Effector memory CD4-positive, alpha-beta T cell (primary cell): Measurements from ENCODE around the gene USO1.
"Not testable (repeated sequence)": the region's sequence is repeated elsewhere in the genome, so short reads cannot be mapped to it uniquely, and the experiment has no call there.

Source experiments
- DNase-seq, 3 donors: peaks; one replicate each; pipeline ENCODE4 v3.0.0-alpha.2; 2020
- H3K27ac ChIP-seq: 2 replicates; pipeline ENCODE4 v1.7.0; 2013; ENCODE audit warnings: mild to moderate bottlenecking, low read length, moderate library complexity; ENCODE audit not compliant: insufficient read depth, poor library complexity, severe bottlenecking
- H3K27me3 ChIP-seq: replicated peaks from 2 replicates; pipeline ENCODE4 v1.7.0; 2013; ENCODE audit warnings: mild to moderate bottlenecking, low read length; ENCODE audit not compliant: insufficient read depth, control insufficient read depth, poor library complexity, severe bottlenecking
- H3K36me3 ChIP-seq: 2 replicates; pipeline ENCODE4 v1.7.0; 2013; ENCODE audit warnings: mild to moderate bottlenecking, low read length, moderate library complexity; ENCODE audit not compliant: control insufficient read depth, insufficient read depth
- H3K4me1 ChIP-seq: 2 replicates; pipeline ENCODE4 v1.7.0; 2013; ENCODE audit warnings: low read length, mild to moderate bottlenecking; ENCODE audit not compliant: control insufficient read depth, insufficient read depth, poor library complexity, severe bottlenecking
- H3K4me3 ChIP-seq: 2 replicates; pipeline ENCODE4 v1.7.0; 2013; ENCODE audit warnings: low read length, low read depth, mild to moderate bottlenecking; ENCODE audit not compliant: insufficient read depth, poor library complexity, severe bottlenecking
- H3K9me3 ChIP-seq: 2 replicates; pipeline ENCODE4 v1.7.0; 2013; ENCODE audit warnings: mild to moderate bottlenecking, low read length, moderate library complexity; ENCODE audit not compliant: control insufficient read depth
- total RNA-seq, 3 donors: gene quantifications; one replicate each; lab custom pipeline; 2026; lab: John Stamatoyannopoulos, UW

Gene USO1
- total RNA-seq = 71.3 to 78.8 (median 75.4) reads per million in 3 donors

- peaks cover 6% of the 10 kb centered on the region for H3K4me1 ChIP-seq
- DNase-seq = peak; percentile 99 to 100 (median 99)
- H3K27me3 ChIP-seq = no peaks in the 10 kb centered on the region
- no peaks in the 10 kb centered on the region for H3K9me3 ChIP-seq
- peak within 1 kb of the TSS; percentile 90 for H3K4me3 ChIP-seq
- H3K36me3 ChIP-seq = no peaks in the 10 kb centered on the region
- H3K27ac ChIP-seq = peak within 1 kb of the TSS; percentile 91
Observed at GRCh38 chr4:75724066-75724866, at the start of gene USO1. TSS of gene USO1 (plus strand) at chr4:75724577. CDS start at chr4:75724820, 243 bp downstream.

- peaks cover 20% of the 10 kb centered on the region for H3K4me1 ChIP-seq
- H3K4me3 ChIP-seq = no peak overlapping the region
- no peak for DNase-seq
- peaks cover 6% of the 10 kb centered on the region for H3K36me3 ChIP-seq
- H3K27ac ChIP-seq = no peak overlapping the region
- H3K9me3 ChIP-seq = no peaks in the 10 kb centered on the region
- no peaks in the 10 kb centered on the region for H3K27me3 ChIP-seq
Observed at GRCh38 chr4:75675004-75675531, 49.3 kb upstream of the USO1 start.

- Histone ChIP-seq H3K36me3 (no peaks in the 10 kb centered on the region), H3K4me3 (no peak overlapping the region), H3K27ac (no peak overlapping the region), H3K9me3 (no peaks in the 10 kb centered on the region), H3K4me1 (peaks cover 10% of the 10 kb centered on the region), H3K27me3 (no peaks in the 10 kb centered on the region)
- DNase-seq = no peak
Observed at GRCh38 chr4:75678473-75678872, 45.9 kb upstream of the USO1 start.

- no peaks in the 10 kb centered on the region for H3K36me3 ChIP-seq
- H3K9me3 ChIP-seq = no peaks in the 10 kb centered on the region
- peaks cover 10% of the 10 kb centered on the region for H3K4me1 ChIP-seq
- H3K4me3 ChIP-seq = no peak overlapping the region
- H3K27ac ChIP-seq = no peak overlapping the region
- H3K27me3 ChIP-seq = no peaks in the 10 kb centered on the region
- DNase-seq = no peak
Observed at GRCh38 chr4:75678965-75679364, 45.4 kb upstream of the USO1 start.

- Histone ChIP-seq H3K4me1 (peaks cover 7% of the 10 kb centered on the region), H3K27me3 (no peaks in the 10 kb centered on the region), H3K4me3 (no peak overlapping the region), H3K27ac (no peak overlapping the region), H3K9me3 (no peaks in the 10 kb centered on the region), H3K36me3 (no peaks in the 10 kb centered on the region)
- DNase-seq = no peak
Observed at GRCh38 chr4:75679876-75680575, 44.4 kb upstream of the USO1 start.

GRCh38 chr4:75683482-75684155 is 40.8 kb upstream of the USO1 start:
- no peaks in the 10 kb centered on the region for H3K27me3 ChIP-seq
- no peaks in the 10 kb centered on the region for H3K36me3 ChIP-seq
- no peak overlapping the region for H3K27ac ChIP-seq
- no peaks in the 10 kb centered on the region for H3K9me3 ChIP-seq
- no peak for DNase-seq
- peaks cover 9% of the 10 kb centered on the region for H3K4me1 ChIP-seq
- H3K4me3 ChIP-seq = no peak overlapping the region

GRCh38 chr4:75685546-75686189 is 38.7 kb upstream of the USO1 start:
- DNase-seq = no peak
- H3K9me3 ChIP-seq = no peaks in the 10 kb centered on the region
- H3K4me3 ChIP-seq = no peak overlapping the region
- H3K4me1 ChIP-seq = peaks cover 9% of the 10 kb centered on the region
- H3K27me3 ChIP-seq = no peaks in the 10 kb centered on the region
- no peaks in the 10 kb centered on the region for H3K36me3 ChIP-seq
- no peak overlapping the region for H3K27ac ChIP-seq

- peak in 2 of 3 donors; percentile 16 to 22 for DNase-seq
- H3K4me3 ChIP-seq = no peak overlapping the region
- peaks cover 9% of the 10 kb centered on the region for H3K4me1 ChIP-seq
- H3K9me3 ChIP-seq = no peaks in the 10 kb centered on the region
- no peaks in the 10 kb centered on the region for H3K27me3 ChIP-seq
- H3K36me3 ChIP-seq = no peaks in the 10 kb centered on the region
- H3K27ac ChIP-seq = no peak overlapping the region
Observed at GRCh38 chr4:75686346-75686745, 38.0 kb upstream of the USO1 start.

GRCh38 chr4:75687125-75687524 is 37.3 kb upstream of the USO1 start:
- not testable (repeated sequence) for H3K27ac ChIP-seq, H3K9me3 ChIP-seq, DNase-seq, H3K4me1 ChIP-seq, H3K27me3 ChIP-seq, H3K4me3 ChIP-seq, H3K36me3 ChIP-seq
